NCI-H82 treated with DMSO at 0.1 percent for 48 hours (cell line): Measurements from ENCODE around the gene ACLY.

ENCODE experiments used
- DNase-seq: peaks from one replicate; lab custom pipeline; 2025; ENCODE audit not compliant: unreplicated experiment; lab: John Stamatoyannopoulos, UW

ACLY gene

DNA sequence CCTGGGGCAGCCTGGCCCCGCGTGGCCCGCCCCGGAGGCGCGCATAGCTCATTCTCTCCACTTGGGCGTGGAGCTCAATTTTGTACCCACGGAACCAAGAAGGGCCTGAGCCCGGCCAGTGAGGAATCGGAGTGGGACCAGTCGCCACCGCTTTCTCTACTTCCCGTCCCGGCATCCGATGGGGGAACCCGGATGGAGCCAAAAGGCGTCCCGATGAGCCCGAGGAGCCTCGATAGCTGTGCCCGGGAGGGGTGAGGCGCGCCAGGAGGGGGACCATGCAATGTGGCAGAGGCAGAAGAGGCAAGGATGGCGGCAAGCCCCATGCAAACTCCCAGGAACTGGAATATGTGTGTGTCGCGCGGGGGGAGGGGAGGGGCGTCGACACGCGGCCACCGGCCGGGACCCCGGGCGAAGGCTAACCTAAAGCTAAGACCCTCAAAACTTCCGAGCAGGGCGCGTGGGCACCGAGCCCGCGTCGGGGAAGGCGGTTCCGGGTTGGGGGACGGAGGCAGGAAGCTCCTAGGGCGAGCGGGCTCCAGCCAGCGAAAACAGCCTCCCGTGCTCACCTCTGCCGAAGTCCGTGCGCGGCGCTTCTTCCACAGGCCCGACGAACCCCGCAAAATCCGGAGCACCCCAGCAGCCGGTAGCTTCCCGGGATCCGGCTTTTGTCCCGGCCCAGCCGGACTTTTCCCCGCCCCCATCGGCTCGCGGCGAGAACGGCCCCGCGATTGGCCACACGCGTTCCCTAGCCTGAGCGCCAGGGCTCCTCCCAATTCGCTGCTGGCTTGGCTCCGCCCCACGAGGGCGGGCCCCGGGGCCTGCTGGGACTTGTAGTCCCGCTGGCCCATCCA, at the start of gene ACLY:
Gene ACLY, minus strand, starts transcription at position 638 of the 851 bp plus-strand sequence. CDS start 5,078 bp downstream, outside the sequence.
- no peak for DNase-seq

DNA sequence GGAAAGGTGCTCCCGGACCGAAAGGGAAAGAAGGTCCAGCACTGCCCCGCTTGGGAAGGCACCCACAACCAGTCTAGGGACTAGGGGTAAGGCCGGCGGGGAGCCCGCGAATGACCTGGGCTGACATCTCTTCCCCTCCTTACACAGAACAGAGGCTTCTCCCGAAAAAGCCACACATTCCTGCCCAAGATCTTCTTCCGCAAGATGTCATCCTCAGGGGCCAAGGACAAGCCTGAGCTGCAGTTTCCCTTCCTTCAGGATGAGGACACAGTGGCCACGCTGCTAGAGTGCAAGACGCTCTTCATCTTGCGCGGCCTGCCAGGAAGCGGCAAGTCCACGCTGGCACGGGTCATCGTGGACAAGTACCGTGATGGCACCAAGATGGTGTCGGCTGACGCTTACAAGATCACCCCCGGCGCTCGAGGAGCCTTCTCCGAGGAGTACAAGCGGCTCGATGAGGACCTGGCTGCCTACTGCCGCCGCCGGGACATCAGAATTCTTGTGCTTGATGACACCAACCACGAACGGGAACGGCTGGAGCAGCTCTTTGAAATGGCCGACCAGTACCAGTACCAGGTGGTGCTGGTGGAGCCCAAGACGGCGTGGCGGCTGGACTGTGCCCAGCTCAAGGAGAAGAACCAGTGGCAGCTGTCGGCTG, 49.3 kb upstream of the ACLY start:
- DNase-seq: no peak

DNA sequence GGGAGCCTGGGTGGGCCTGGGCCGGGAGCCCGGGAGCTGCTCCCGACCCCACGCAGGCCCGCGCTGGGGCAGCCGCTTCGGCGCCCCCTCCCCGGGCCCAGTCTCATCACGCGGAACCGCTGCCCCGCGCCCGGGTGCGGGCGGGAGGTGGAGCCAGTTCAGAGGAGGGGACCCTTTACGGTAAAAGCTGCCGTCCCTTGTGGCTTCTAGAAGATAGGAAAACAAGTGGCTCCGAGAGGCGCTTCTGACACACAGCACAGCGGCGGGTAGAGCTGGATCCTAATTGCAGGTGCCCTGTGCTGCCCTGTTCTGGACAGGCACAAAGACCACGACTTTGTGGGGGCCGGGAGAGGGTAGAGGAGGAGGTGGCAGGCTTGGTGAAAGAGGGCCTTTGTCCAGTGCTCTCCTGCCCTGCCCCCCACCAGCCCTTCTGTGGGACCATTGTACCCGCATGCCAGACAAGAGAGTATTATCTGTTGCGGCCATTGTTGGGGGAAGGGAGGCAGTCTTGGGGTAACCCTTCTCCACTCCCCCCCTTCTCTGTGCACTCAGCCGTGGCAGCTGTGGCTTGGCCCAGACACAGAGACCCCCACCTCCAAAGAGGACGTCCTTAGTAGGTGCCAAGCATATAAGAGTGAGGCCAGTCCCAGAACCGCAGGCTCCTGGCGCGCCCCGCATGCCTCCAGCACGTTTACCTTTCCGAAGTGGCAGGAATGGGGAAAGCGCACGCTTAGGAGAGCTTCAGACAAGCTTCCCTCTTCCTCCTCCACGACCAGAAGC, 48.6 kb upstream of the ACLY start:
- DNase-seq: no peak

DNA sequence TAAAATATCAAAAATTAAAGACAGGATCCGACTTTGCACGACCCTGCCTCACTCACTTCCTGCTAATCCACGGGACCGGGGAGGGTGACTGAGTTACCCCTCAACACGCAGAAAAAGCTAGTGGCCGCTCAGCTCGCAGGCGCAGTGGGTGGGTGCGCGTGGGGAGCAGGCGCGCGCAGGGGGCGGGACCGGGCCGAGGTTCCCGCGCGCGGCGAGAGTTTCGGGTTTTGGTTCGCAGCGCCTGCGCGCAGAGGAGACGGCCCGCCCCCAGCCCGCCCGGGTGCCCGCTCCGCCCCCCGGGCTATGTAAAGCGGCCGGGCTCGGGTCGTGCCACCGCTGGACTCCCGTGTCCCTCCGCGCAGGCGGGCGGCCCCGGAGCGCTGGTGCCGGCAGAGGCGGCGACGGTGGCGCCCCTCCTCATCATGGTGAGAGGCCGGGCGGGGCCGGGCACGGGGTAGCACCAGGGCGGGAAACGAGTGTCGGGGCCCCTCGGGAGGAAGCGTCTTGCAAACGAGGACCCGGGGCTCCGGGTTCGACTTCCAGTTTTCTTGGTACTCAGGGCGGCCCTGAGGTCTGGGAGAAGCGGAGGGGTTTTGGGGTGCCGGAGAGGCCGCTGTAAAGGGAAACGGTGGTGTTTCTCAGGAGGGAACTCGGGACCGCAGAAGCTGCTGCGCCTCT, 47.9 kb upstream of the ACLY start, which contains the start of gene CNP:
Gene CNP, plus strand, starts transcription at position 333 of the 678 bp plus-strand sequence. Its CDS starts 90 bp downstream, at position 423.
- DNase-seq: peak; percentile 78

DNA sequence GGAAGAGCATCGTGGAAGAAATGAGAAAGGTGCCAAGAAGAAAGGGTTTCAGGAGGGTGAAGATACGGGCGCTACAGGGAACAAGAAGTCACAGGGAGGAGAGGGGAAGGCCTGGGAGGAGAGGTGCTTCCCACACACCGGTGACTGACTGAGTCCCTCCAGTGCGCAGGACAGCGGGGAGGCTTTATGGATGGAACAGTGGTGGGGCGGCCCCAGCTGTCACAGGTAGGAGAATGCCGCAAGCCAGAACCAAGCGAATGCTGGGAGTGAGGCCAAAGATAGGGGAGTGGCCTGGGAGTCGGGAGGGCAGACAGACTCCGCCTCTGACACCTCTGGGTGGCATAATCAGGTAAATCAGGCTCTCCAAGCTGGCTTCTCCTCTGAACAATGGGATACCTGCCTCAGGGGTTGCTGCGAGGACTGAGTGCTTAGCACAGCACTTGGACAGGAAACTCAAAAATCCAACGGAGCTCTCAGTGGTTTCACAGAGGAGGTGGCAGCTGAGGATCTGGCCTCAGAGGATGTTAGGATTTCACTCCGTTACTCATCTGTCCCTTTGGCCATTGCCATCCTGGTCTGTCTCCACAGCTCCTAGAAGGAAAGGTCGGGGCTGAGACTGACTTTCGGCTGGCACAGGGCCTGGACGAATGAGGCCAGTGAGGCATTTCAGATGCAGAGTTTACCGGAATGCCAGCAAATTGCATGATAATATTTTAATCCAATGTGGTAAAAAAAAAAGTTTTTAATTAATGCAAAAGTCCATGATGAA, 47.1 kb upstream of the ACLY start:
- peak; percentile 81 for DNase-seq

DNA sequence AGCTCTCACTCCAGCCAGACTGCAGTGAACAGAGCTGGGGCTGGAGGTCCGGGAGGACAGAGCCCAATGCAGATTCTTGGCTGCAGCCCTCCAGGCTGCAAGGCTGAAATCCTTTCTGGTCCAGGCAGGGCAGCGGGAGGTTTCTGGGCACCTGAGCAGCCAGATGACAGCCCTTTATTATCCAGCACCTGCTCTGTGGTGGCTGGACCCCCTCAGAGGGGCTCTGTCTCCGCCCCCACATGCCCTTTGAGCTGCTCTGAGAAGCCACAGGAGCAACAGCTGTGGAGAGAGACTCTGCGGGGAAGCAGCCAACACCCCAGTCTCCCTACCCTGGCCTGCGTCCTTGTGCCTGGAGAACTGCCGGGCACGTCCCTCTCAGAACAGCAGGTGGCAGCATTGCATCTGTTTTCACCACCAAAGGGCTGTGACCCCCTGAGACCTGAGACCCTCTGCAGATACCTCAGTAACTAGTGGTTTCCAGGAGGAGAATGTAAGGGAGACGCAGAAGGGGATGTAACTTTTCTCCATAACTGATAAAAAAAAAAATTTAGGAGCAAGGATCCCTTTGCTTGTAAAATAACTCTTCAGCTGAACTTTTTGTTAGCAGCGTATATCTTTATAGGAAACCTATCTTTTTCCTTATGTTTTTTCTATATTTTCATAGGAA, 44.1 kb upstream of the ACLY start:
- peak; percentile 64 for DNase-seq

DNA sequence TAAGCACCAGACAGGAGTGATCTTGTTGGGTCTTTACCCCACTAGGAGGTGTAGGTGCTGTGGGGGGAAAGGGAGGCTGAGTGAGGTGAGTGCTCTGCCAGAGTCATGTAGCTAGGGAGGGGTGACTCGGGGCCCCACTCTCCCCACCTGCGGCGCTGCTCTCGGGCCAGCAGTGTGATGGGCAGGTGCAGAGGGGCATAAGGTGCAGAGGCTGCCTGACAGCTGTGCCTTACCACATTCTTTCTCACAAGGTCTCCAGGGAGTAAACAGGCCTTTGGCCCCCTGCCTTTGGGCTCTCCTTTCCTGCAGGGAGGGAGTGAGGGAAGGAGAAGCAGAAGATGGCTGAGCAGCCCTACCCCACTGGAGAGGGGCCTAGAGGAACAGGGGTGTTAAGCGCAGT, 43.4 kb upstream of the ACLY start:
- DNase-seq: no peak

DNA sequence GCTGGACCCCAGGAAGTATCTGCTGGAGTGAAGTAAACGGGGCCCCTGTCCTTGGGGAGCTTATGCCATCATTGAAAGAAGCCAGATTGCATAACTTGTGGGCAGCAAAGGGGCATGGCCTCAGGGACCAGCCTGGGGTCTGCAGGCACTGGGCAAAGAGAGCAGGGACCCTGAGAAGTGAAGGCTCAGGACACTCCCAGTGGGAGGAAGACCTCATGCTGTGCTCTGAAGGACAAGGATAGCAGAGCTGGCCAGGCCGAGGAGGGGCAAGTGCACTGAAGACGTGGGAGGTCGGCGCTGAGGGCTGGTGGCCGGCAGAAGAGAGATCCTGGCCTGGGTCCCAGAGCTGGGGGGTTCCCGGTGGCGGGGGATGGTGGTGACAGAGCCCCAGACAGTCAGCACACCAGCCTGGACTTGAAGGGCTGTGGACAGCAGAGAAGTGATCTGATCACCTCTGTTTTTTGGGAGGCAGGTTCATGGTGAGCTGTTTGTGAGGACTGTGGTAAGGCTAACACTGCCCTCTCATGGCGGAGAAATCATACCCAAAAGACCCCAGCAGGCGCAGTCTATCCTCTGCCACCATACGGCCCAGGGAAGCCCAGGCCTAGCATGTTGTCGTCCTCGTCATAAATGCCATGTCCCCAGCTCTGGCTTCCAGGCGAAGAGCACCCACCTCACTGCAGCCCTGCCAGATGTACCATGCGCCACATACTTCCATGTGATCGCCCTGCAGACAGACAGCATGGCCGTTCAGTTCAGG, 40.8 kb upstream of the ACLY start:
- peak; percentile 44 for DNase-seq

DNA sequence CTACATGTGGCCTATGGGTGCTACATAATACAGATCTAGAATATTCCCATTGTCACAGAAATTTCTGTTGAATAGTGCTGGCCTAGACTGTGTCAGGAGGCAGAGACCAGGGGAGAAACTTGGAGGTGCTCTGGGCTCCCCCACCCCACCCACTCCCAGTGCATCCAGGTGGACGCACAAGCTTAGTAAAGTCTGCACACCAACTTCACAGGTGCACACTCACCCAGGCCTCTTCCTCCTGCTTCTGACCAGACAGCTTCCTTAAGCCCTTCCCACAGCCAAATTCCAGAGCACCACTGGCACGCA, 40.2 kb upstream of the ACLY start:
- no peak for DNase-seq

DNA sequence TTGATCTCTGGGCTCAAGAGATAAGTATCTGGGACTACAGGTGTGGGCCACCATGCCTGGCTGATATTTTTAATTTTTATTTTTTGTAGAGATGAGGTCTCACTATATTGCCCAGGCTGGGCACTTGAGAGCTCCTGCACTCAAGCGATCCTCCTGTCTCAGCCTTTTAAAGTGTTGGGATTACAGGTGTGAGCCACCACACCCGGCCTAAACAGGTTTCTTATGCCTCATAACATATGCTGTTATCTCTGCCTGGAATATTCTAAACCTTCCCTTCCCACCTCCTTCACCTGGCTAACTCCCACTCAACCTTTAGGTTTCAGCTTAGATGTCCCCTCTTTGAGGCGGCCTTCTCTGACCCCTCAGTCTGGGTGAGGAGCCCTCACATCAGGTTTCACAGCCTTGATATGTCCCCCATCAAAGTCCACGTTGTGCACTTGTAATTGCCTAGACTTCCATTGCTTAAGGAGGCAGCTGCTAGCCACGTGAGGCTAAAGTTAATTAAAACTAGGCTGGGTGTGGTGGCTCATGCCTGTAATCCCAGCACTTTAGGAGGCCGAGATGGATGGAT, 39.2 kb upstream of the ACLY start:
- DNase-seq: no peak

DNA sequence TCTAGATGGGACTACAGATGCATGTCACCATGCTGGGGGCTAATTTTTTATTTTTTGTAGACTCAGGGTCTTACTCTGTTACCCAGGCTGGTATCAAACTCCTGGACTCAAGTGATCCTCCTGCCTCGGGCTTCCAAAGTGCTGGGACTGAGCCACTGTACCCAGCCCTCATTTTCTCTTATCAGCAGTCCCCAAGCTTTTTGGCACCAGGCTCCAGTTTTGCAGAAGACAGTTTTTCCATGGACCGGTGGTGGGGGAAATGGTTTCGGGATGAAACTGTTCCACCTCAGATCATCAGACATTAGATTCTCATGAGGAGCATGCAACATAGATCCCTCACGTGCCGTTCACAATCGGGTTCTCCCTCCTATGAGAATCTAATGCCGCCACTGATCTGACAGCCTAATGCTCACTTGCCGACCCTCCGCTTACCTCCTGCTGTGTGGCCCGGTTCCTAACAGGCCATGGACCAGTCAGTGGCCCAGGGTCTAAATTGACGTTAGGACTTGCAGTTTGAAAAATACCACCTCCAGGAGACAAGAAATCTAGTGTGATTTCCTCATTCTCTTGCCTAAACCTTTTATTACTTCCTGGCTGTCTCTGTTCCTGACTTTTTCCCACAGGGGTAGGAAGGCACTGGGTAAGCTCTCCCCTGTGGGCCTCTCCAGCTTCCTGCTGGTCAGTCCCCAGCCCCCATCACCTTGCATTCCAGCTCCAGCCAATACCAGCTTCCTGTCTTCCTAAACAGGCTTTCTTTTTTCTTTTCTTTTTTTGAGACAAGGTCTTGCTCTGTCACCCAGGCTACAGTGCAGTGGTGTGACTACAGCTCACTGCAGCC, 38.5 kb upstream of the ACLY start:
- DNase-seq: no peak

DNA sequence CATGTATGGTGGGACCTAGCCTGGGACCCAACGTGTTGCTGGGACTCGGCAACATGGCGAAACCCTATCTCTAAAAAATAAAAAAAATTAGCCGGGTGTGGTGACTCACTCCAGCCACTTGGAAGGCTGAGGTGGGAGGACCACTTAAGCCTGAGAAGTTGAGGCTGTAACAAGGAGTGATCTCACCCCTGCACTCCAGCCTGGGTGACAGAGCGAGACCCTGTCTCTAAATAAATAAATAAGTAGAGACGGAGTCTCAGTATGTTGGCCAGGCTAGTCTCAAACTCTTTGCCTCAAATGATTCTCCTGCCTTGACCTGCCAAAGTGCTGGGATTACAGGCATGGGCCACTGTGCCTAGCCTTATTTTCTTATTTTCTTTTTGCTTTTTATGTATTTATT, 37.8 kb upstream of the ACLY start:
- DNase-seq: no peak

DNA sequence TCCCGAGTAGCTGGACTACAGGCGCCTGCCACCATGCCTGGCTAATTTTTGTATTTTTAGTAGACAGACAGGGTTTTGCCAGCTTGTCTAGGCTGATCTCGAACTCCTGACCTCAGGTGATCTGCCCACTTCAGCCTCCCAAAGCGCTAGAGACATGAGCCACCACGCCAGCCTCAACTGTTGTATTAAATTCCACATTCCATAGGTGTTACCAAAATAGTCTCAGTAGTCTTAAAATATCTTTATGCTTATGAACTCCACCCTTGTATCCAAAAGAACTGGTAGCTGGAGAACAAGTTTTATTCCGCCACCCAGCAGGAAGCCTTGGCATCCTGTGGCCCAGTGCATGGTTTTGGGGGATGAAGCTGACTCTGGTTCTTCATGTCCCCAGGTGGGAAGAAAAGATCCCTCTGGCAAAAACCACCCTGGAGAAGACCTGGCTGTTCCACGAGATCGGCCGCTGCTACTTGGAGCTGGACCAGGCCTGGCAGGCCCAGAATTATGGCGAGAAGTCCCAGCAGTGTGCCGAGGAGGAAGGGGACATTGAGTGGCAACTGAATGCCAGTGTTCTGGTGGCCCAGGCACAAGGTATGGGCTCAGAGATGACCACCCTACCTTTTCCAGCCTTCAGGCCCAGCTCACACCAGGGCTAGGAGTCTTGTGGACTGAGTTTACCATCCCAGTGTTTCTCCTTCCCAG, 30.2 kb upstream of the ACLY start:
- DNase-seq: no peak

DNA sequence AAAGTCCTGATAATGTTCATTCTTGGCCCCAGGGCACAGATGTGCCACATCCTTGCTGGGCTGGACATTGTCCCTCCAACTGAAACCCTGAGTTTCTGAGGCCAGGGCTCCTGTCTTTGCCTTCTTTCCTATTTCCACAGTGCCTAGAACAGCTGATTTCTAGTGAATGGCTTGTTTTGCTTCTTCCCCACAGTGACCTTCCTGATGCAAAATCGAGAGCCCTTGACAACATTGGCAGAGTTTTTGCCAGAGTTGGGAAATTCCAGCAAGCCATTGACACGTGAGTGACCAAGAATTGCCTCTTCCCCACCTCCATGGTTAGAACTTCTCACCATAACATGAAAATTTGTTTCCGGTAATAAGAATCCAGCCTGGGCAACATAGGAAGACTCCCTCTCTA, 26.2 kb upstream of the ACLY start:
- no peak for DNase-seq

DNA sequence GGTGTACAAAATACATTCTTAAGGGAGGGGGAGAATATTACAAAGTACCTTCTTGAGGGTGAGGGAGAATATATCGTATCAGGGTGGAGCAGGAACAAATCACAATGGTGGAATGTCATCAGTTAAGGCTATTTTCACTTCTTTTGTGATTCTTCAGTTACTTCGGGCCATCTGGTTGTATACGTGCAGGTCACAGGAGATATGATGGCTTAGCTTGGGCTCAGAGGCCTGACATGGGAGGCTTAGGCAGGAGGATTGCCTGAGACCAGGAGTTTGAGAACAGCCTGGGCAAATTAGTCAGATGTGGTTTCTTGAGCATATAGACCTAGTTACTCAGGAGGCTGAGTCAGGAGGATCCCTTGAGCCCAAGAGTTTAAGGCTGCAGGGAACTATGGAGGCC, 24.7 kb upstream of the ACLY start:
- DNase-seq: no peak

DNA sequence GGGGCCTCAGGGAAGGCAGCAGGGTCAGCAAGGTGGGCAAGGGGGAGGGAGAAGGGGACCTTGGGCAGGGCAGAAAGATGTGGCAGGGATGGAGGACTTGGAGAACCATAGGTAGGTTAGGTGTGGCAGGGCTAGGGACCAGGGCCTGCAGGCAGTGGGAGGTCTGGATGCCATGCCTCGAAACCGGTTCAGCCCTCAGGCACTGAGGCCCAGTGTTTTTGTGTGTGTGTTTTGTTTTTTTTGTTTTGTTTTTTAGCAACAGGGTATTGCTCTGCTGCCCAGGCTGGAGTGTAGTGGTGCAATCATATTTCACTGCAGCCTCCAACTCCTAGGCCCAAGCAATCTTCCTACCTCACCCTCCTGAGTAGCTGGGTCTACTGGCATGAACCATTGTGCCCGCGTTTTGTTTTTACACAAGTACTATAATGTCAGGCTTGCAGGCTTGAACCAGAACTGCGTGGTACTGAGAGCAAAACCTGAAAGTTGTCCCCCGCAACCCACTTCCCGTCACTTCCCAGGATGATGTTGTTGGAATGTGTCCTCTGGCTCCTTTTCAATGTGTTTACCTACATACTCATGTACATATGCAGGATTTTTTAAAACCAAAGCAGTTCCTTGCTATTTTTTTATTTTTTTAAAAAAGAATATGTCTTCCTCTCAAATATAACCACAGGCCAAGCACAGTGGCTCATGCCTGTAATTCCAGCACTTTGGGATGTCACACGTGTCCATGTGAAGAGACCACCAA, 24.0 kb upstream of the ACLY start:
- DNase-seq: no peak

DNA sequence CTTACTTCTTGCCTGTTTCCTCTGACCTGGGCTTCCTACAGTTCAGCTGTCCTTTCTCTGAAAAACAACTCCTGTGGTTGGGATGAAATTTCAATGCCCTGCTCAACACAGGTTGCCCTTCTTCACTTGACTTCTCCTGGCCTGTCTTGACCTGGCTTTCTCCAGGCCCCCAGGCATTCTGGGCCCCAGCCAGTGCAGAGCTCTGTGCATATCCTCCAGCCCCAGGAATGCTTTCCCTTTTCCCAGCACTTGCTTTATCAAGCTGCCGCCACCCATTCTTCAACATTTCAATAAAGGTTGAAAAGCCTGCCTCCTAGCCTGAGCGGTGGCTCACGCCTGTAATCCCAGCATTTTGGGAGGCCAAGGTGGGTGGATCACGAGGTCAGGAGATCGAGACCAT, 22.4 kb upstream of the ACLY start:
- no peak for DNase-seq
